ENCODE results near the gene MYBPC3. TPM values are rescaled to one million over a fixed set of nuclear protein-coding genes. Genes with fewer than 3 reads are reported as not detected.

MYBPC3 gene
- total and polyA plus RNA-seq, 10 of the 15 experiments (the other 5 are each of a cell fraction or from before 2014, with no cell fraction given): 0.03 to 0.08 (median 0.03) TPM; not detected in 7

DNA sequence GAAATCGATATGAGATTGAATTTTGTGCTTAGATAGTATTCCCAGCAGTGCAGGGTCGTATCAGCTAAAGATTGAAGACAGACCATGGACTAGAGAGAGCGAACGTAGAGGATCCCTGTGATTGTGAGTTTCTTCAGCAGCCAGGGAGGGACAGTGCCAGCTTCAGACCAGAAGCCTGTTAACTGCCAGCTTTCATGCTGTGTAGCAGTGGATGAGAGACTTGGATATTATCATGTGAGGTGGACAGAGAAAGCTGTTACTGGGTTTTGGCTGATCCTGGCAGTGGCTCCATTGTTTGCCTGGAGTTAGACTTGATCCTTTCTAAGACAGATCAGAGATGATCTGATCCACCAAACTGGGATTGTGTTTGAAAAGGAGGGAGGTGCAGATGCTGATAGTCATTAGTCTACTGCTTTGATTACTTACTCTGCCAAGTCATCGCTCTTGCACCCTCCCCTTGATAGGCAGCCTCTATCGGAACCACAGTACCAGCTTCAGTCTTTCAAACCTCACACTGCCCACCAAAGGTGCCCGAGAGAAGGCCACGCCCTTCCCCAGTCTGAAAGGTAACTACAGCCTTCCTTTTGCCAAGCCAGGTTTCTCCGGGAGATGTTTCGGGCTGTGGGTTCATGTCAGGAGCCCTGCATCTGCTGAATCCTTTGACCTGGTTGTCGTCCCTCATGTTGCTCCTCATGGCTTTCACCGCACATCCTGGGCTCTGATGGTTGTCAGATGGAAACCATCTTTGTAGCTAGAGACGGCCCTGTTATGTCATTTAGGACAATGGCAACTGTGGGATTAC, 66.3 kb downstream of the MYBPC3 start:
- Histone ChIP-seq H3K36me3 (ENCODE audit: control insufficient read depth in 2 of 2, insufficient read depth in 2 of 2, low read length in 1 of 2) (peaks cover 43 to 50% of the 10 kb centered on the region in 2 experiments), H3K79me2 (ENCODE audit: control insufficient read depth, insufficient read depth, low read length) (no peaks in the 10 kb centered on the region), H3K27ac (ENCODE audit: control insufficient read depth, insufficient read depth) (no peak overlapping the region), H3K4me1 (ENCODE audit: control insufficient read depth, insufficient read depth, low read length) (no peaks in the 10 kb centered on the region), H3K27me3 (replicated peaks in 1 of 2; ENCODE audit: control insufficient read depth in 2 of 2, insufficient read depth in 2 of 2, low read length in 1 of 2) (no peaks in the 10 kb centered on the region), H3K4me3 (no peak overlapping the region), H3K9me3 (replicated peaks; ENCODE audit: control insufficient read depth, insufficient read depth, low read length) (no peaks in the 10 kb centered on the region), H4K20me1 (ENCODE audit: control insufficient read depth, insufficient read depth) (no peaks in the 10 kb centered on the region), H3K9ac (ENCODE audit: control insufficient read depth, insufficient read depth, low read length) (no peak overlapping the region), H2AFZ (ENCODE audit: control insufficient read depth, low read depth, low read length) (no peak overlapping the region), H3K4me2 (ENCODE audit: control insufficient read depth, insufficient read depth) (no peak overlapping the region)
- POLR2A ChIA-PET: interaction anchor here (1.2 kb wide), 1 partner anchor 10 kb away, joined by 3 read pairs; no protein-coding TSS in a partner anchor
- in situ Hi-C loops (cut with MboI) (no loop called here), intact Hi-C loops (cut with micrococcal nuclease; ENCODE audit: unreplicated experiment) (no loop called here)
- no TSS peak for BruUV-seq (replicated peaks)
- CTCF ChIA-PET: interaction anchor here (0.6 to 1.3 kb wide), 2 partner anchors 13 to 284 kb away, joined by 3 read pairs; no protein-coding TSS in a partner anchor
- DNase-seq (ENCODE audit: low read depth, low spot score) (no peak), ATAC-seq (no peak), FAIRE-seq (no peak)
- RAD21 ChIA-PET (ENCODE audit: unreplicated experiment): no interaction called here
- 97% methylated on average over 13 of the region's 13 CpGs for WGBS (ENCODE audit: insufficient coverage, insufficient replicate concordance, low lambda C conversion rate, missing lambda C conversion rate)
- SMC1A ChIA-PET (ENCODE audit: uncharacterized antibody, unreplicated experiment): interaction anchor here (0.7 kb wide), 1 partner anchor 13 kb away, joined by 4 read pairs; no protein-coding TSS in a partner anchor
- no peak for TF ChIP-seq SPI1 (IDR thresholded peaks at IDR 0.05; ENCODE audit: borderline replicate concordance, insufficient read depth, low read depth, low read length)
- no peak for TF ChIP-seq SIX5 (IDR thresholded peaks at IDR 0.05; ENCODE audit: low read depth, low read length, severe bottlenecking)
- TF ChIP-seq, protein P1, sequence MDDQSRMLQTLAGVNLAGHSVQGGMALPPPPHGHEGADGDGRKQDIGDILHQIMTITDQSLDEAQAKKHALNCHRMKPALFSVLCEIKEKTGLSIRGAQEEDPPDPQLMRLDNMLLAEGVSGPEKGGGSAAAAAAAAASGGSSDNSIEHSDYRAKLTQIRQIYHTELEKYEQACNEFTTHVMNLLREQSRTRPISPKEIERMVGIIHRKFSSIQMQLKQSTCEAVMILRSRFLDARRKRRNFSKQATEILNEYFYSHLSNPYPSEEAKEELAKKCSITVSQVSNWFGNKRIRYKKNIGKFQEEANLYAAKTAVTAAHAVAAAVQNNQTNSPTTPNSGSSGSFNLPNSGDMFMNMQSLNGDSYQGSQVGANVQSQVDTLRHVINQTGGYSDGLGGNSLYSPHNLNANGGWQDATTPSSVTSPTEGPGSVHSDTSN (IDR thresholded peaks at IDR 0.05; ENCODE audit: insufficient replicate concordance, low read depth, low read length): no peak
- TF ChIP-seq ZNF24 (IDR thresholded peaks at IDR 0.05): no peak
- no peak for TF ChIP-seq CHD4 (IDR thresholded peaks at IDR 0.05)
- TF ChIP-seq, protein P2, sequence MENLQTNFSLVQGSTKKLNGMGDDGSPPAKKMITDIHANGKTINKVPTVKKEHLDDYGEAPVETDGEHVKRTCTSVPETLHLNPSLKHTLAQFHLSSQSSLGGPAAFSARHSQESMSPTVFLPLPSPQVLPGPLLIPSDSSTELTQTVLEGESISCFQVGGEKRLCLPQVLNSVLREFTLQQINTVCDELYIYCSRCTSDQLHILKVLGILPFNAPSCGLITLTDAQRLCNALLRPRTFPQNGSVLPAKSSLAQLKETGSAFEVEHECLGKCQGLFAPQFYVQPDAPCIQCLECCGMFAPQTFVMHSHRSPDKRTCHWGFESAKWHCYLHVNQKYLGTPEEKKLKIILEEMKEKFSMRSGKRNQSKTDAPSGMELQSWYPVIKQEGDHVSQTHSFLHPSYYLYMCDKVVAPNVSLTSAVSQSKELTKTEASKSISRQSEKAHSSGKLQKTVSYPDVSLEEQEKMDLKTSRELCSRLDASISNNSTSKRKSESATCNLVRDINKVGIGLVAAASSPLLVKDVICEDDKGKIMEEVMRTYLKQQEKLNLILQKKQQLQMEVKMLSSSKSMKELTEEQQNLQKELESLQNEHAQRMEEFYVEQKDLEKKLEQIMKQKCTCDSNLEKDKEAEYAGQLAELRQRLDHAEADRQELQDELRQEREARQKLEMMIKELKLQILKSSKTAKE (IDR thresholded peaks at IDR 0.05; ENCODE audit: low read depth, poor library complexity, severe bottlenecking): no peak
- TF ChIP-seq TBL1XR1 (IDR thresholded peaks at IDR 0.05; ENCODE audit: low read depth, low read length): no peak
- TF ChIP-seq FOXK2 (IDR thresholded peaks at IDR 0.05): no peak
- TF ChIP-seq YY1 (IDR thresholded peaks at IDR 0.05; ENCODE audit: low read depth, low read length): no peak
- no peak for TF ChIP-seq SRF (IDR thresholded peaks at IDR 0.05; ENCODE audit: low read depth in 2 of 2, low read length in 2 of 2)
- TF ChIP-seq RAD51 (IDR thresholded peaks at IDR 0.05): no peak
- TF ChIP-seq IKZF1 (conservative IDR thresholded peaks at IDR 0.05): no peak
- TF ChIP-seq, protein P3, sequence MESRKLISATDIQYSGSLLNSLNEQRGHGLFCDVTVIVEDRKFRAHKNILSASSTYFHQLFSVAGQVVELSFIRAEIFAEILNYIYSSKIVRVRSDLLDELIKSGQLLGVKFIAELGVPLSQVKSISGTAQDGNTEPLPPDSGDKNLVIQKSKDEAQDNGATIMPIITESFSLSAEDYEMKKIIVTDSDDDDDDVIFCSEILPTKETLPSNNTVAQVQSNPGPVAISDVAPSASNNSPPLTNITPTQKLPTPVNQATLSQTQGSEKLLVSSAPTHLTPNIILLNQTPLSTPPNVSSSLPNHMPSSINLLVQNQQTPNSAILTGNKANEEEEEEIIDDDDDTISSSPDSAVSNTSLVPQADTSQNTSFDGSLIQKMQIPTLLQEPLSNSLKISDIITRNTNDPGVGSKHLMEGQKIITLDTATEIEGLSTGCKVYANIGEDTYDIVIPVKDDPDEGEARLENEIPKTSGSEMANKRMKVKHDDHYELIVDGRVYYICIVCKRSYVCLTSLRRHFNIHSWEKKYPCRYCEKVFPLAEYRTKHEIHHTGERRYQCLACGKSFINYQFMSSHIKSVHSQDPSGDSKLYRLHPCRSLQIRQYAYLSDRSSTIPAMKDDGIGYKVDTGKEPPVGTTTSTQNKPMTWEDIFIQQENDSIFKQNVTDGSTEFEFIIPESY (IDR thresholded peaks at IDR 0.05): no peak
- no peak for TF ChIP-seq SUPT20H (IDR thresholded peaks at IDR 0.05; ENCODE audit: borderline replicate concordance, control insufficient read depth, low read depth, low read length)
- no peak for TF ChIP-seq MYB (IDR thresholded peaks at IDR 0.05; ENCODE audit: borderline replicate concordance, low read depth, low read length)

Measured in GM12878 (cell line).